Fibroblast of skin of left quadriceps (primary cell): ENCODE results near the gene CCND1.
"Not testable (repeated sequence)": the region's sequence is repeated elsewhere in the genome, so short reads cannot be mapped to it uniquely, and the experiment has no call there.

Experiments
- DNase-seq, 2 experiments: peaks; one replicate each; pipeline ENCODE4 v3.0.0-alpha.2; 2013; ENCODE audit warnings: low read depth in 2 of 2

The CCND1 gene

GRCh38 chr11:69617682-69618081, 23.3 kb upstream of the CCND1 start:
- DNase-seq = no peak

DNA sequence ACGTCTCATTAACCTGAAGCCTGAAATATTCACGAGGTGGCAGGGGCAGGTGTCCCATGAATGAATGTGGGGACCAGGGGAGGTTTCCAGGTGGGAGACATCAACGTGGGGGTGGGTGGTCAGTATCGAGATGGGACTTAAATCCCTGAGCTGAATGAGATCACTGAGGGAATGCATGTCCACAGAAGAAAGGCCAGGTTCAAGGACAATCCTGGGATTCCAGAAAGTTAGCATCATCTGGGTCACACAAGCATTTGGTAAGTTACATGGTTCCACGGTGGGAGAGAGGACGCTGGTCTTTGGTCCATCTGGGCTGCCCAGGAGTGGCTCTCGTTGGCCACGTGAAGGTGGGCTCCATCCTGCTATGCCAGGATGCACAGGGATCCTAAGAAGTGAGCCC, 22.7 kb upstream of the CCND1 start:
- DNase-seq = no peak

DNA sequence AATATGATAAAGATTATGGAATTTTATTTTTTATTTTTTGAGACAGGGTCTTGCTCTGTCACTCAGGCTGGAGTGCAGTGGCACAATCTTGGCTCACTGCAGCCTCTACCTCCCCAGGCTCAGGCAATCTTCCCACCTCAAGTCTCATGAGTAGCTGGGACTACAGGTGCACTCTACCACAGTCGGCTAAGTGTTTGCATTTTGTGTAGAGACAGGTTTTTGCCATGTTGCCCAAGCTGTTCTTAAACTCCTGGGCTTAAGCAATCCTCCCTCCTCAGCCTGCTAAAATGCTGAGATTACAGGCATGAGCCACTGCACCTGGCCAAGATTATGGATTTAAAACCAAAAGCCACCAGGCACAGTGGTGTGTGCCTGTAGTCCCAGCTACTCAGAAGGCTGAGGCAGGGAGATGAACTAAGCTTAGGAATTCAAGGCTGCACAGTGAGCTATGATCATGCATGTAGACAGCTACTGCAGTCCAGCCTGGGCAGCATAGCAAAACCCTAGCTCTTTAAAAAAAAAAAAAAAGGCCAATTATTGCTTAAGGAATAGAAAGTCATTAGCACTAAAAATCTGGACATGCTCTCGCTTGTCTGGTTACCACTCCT, 20.2 kb upstream of the CCND1 start:
- no peak for DNase-seq

- not testable (repeated sequence) for DNase-seq
These were observed 18.8 kb upstream of the CCND1 start for GRCh38 chr11:69622097-69622681.

DNA sequence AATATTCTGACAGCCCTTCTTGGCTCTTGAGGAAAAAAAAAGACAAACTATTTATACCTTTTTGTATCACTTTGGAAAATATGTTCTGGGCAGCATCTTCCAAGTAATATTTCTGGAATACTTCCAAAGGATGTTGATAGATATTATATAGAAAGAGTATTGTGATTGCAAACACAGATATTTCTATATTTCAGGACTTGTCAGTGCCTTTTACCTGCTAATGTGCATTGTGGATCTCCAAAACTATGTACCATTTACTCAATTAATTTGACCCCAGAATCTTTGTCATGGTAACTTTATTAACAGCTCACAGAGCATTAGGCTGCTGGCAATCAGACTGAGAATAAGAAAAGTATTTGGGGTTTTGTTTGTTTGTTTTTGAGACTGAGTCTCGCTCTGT, 16.7 kb upstream of the CCND1 start:
- DNase-seq = no peak

GRCh38 chr11:69625476-69625875, 15.5 kb upstream of the CCND1 start:
- DNase-seq = no peak

DNA sequence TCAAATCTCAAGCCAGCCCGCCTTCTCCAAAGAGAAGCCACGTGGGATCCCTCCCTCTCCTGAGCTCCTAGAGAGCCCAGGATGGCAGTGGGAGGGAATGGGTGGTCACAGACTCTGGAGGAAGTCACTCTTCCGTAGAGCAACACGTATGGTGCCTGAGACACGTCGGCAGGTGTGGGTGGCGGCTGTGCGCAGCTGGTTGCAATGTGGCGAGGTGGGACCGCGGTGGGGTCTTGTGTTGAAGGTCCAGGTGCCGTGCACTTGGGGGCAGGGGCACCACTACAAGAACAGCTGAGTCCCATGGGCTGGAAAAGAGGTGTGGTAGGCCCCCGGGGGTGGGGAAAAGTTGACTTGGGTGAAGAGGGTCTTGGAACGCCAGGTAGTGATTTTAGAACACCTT, 13.4 kb upstream of the CCND1 start:
- DNase-seq = no peak

DNA sequence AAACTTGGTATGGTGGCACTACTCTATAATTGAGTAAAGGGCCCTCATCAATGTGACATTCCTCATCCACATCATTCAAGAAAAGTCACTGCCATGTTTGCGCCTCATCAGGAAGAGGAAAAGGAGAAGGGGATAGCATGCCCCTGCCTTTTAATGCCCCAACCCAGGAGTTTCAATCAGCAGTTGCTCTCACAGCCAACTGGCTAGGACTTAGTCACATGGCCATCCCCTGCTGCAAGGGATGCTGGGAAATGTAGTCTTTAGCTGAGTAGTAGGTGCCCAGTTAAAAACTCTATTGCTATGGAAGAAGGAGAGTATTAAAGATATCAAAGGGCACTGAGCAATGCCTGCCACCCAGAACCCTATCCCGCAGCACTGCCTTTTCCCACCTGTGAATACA, 10.9 kb upstream of the CCND1 start:
- no peak for DNase-seq

- DNase-seq = no peak
These were observed 10.5 kb upstream of the CCND1 start for GRCh38 chr11:69630424-69630823.

GRCh38 chr11:69632900-69633299, 8.1 kb upstream of the CCND1 start:
- DNase-seq = no peak

DNA sequence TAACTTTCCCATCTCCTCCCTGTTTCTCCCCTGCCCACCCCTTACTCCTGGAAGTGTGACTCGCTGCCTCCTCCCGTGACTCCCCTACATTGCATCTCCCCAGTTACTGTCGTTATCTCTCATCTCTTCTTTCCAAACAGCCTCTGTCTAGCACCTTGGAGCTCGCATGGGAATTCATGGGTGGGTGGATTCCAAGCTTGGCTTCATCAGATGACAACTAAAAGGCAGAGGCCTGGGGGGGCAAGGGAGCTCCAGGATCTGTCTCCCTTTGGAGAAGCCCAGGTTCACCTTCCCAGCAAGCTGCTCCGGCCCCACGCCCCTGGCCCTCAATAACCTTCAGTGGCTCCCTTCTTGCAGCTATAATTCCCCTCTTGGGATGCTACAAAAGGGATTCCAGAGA, 6.9 kb upstream of the CCND1 start:
- no peak for DNase-seq

GRCh38 chr11:69634590-69634989, 6.4 kb upstream of the CCND1 start:
- DNase-seq = no peak

GRCh38 chr11:69635195-69635594, 5.8 kb upstream of the CCND1 start:
- DNase-seq = no peak

DNA sequence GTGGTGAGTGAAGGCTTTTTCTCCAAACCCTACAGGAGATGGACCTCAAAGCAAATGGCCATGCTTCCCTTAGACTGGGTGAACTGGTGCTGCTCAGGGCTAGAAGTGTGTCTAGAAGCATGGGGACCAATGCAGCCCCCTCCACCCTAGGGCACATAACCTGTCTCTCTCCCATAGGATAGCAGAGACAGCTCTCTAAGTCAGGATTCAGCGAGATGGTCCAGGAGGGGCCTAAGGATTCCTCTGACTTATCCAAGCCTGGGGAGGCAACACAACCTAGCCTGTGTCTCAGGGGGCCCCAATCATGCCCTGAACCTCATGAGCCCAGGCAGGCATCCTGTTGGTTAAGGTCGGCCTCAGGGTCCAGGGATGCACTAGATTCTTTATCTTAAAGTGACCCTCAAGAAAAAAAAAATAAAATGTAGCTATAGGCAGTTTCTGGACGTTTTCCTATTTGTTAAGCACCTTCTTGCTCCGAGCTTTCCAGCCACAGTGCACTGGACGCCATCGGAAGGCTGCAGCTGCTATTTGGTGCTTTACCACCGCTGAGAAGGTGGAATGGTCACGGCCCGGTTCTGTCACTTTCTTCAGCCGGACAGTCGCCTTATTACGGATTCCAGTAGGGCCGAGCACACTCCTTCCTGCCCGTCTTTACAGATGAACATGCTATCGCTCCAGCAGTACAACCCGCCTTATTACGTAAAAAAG, 5.0 kb upstream of the CCND1 start:
- no peak for DNase-seq

- peak; percentile 84 to 86 for DNase-seq
These were observed 4.3 kb upstream of the CCND1 start for GRCh38 chr11:69636512-69637197.

GRCh38 chr11:69637198-69637940, 3.6 kb upstream of the CCND1 start:
- DNase-seq = no peak

GRCh38 chr11:69637941-69638871, 2.8 kb upstream of the CCND1 start:
- no peak for DNase-seq

DNA sequence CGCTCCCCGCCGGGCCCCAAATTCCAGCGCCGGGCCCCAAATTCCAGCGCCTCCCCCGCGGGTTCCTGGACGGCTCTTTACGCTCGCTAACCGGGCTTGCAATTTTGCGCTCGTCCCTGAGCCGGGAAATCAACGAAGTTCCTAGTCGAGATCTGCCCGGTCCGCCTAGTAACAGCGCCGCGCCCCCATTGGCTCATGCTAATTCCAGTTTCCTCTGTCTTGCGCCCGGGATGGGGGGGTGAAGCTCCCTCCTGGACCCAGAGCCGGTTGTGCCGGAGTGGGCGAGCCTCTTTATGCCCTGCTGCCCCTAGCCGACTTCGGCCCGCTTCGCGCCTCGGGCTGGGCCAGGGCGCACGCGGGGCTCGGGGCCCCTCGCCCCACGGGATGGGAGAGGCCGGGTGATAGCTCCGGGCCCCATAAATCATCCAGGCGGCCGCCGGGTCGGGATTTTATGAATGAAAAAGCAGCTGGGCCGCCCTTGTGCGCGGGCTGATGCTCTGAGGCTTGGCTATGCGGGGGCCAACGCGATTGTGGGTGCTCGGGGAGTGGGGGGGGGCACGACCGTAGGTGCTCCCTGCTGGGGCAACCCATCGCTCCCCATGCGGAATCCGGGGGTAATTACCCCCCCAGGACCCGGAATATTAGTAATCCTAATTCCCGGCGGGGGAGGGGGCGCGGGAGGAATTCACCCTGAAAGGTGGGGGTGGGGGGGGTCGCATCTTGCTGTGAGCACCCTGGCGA, 1.8 kb upstream of the CCND1 start:
- DNase-seq = peak; percentile 91

DNA sequence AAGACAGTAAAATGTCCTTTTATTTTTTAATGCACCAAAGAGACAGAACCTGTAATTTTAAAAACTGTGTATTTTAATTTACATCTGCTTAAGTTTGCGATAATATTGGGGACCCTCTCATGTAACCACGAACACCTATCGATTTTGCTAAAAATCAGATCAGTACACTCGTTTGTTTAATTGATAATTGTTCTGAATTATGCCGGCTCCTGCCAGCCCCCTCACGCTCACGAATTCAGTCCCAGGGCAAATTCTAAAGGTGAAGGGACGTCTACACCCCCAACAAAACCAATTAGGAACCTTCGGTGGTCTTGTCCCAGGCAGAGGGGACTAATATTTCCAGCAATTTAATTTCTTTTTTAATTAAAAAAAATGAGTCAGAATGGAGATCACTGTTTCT, 1.1 kb upstream of the CCND1 start:
- no peak for DNase-seq

DNA sequence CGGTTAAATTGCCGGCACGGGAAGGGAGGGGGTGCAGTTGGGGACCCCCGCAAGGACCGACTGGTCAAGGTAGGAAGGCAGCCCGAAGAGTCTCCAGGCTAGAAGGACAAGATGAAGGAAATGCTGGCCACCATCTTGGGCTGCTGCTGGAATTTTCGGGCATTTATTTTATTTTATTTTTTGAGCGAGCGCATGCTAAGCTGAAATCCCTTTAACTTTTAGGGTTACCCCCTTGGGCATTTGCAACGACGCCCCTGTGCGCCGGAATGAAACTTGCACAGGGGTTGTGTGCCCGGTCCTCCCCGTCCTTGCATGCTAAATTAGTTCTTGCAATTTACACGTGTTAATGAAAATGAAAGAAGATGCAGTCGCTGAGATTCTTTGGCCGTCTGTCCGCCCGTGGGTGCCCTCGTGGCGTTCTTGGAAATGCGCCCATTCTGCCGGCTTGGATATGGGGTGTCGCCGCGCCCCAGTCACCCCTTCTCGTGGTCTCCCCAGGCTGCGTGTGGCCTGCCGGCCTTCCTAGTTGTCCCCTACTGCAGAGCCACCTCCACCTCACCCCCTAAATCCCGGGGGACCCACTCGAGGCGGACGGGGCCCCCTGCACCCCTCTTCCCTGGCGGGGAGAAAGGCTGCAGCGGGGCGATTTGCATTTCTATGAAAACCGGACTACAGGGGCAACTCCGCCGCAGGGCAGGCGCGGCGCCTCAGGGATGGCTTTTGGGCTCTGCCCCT, 529 bp upstream of the CCND1 start:
- no peak for DNase-seq
